DOHH2 (cell line): ENCODE data around the gene KCNJ1.

Experiments used
- H3F3A ChIP-seq: fragments of 200-600 bp; sonication (generic), shearing (Covaris generic); 2 replicates; pipeline ENCODE4 v1.6.0; 2016; ENCODE audit warnings: antibody characterized with exemption, mild to moderate bottlenecking; ENCODE audit not compliant: control insufficient read depth, insufficient read depth
- H3K27ac ChIP-seq: fragments of 200-600 bp; sonication (generic); 2 replicates; pipeline ENCODE4 v1.5.1; 2014; ENCODE audit warnings: low read depth, mild to moderate bottlenecking, low read length, moderate library complexity
- H3K27me3 ChIP-seq: fragments of 200-600 bp; sonication (generic); 2 replicates; pipeline ENCODE4 v1.6.1; 2014; ENCODE audit warnings: mild to moderate bottlenecking, low read length, mixed read lengths; ENCODE audit not compliant: control insufficient read depth
- H3K36me3 ChIP-seq: fragments of 200-600 bp; sonication (generic); 2 replicates; pipeline ENCODE4 v1.6.1; 2014; ENCODE audit warnings: mild to moderate bottlenecking, low read length, moderate library complexity, mixed read lengths; ENCODE audit not compliant: control insufficient read depth
- H3K4me1 ChIP-seq: fragments of 200-600 bp; sonication (generic); 2 replicates; pipeline ENCODE4 v1.6.1; 2014; ENCODE audit warnings: mild to moderate bottlenecking, low read length, mixed read lengths; ENCODE audit not compliant: control insufficient read depth
- H3K4me2 ChIP-seq: fragments of 200-600 bp; sonication (generic); 2 replicates; pipeline ENCODE4 v1.6.0; 2014; ENCODE audit warnings: mild to moderate bottlenecking, low read length, moderate library complexity
- H3K4me3 ChIP-seq: fragments of 200-600 bp; sonication (generic); 2 replicates; pipeline ENCODE4 v1.5.1; 2014; ENCODE audit warnings: mild to moderate bottlenecking, low read length, mixed read lengths
- H3K79me2 ChIP-seq: fragments of 200-600 bp; sonication (generic); 2 replicates; pipeline ENCODE4 v1.6.1; 2014; ENCODE audit warnings: mild to moderate bottlenecking, low read length, mixed read lengths; ENCODE audit not compliant: control insufficient read depth
- H3K9me2 ChIP-seq: fragments of 200-600 bp; sonication (generic); replicated peaks from 2 replicates; pipeline ENCODE4 v1.6.1; 2014; ENCODE audit warnings: mild to moderate bottlenecking, low read length, mixed read lengths; ENCODE audit not compliant: control insufficient read depth
- H3K9me3 ChIP-seq: fragments of 200-600 bp; sonication (generic); 2 replicates; pipeline ENCODE4 v1.6.1; 2014; ENCODE audit warnings: antibody characterized with exemption, low read length, mixed read lengths; ENCODE audit not compliant: control insufficient read depth, insufficient read depth
- H4K20me1 ChIP-seq: fragments of 200-600 bp; sonication (generic); 2 replicates; pipeline ENCODE4 v1.6.0; 2014; ENCODE audit warnings: low read depth, mild to moderate bottlenecking, antibody characterized with exemption, low read length, moderate library complexity; ENCODE audit not compliant: control insufficient read depth, insufficient read depth
- EZH2phosphoT487 ChIP-seq: fragments of 200-600 bp; sonication (generic); IDR thresholded peaks from 2 replicates; pipeline ENCODE4 v1.6.1; 2017; ENCODE audit warnings: borderline replicate concordance, mild to moderate bottlenecking, antibody characterized with exemption, low read length, moderate library complexity, mixed read lengths
- TF ChIP-seq, protein P1 (sequence below): fragments of 200-600 bp; sonication (generic); IDR thresholded peaks from one replicate; pipeline ENCODE4 v1.5.1; 2014; ENCODE audit warnings: antibody characterized with exemption, mild to moderate bottlenecking, low read depth, low read length; ENCODE audit not compliant: poor library complexity, severe bottlenecking

The KCNJ1 gene

DNA sequence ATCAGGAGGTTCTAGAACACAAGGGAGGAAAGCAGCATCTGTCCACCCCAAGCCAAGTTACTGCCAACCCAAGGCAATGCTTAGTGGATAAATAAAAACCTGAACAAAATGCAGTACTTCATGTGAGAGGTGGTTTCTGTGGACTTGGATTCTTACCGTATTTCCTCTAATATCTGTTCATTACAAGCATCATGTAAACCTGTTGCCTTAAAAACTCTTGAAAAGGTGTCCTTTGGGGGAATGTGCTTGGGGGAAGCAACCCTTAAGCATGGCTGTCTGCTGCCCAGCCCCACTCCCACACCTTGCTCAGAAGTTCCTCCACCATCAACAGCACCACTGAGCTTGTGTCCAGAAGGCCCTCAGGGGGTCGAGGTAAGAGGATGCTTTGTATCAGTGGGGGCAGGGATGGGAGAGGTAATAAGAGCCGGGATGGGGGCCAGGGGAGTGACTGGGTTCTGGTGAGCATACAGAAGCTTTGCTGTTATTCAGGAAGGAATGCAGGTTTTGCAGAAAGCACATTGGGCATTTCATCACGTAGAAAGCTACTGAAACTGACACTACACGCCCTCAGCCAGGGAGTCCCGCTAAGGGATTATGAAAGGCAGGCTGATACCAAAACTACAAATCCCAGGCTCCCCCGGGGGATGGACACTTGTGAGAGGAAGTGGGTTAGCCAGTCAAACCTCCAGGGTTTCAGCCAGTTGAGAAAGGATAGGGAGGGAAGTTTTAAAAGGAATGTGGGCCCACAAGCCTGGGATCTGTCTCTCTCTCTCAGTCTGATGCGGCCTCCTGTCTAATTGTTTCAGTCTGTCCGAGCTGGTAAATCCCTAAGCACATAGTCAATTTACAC is 52.0 kb downstream of the KCNJ1 start:
- H3K27ac ChIP-seq: no peak overlapping the region
- no peak overlapping the region for H3K4me3 ChIP-seq
- no peaks in the 10 kb centered on the region for H4K20me1 ChIP-seq
- no peaks in the 10 kb centered on the region for H3K4me1 ChIP-seq
- no peaks in the 10 kb centered on the region for H3K9me2 ChIP-seq
- TF ChIP-seq, protein P1, sequence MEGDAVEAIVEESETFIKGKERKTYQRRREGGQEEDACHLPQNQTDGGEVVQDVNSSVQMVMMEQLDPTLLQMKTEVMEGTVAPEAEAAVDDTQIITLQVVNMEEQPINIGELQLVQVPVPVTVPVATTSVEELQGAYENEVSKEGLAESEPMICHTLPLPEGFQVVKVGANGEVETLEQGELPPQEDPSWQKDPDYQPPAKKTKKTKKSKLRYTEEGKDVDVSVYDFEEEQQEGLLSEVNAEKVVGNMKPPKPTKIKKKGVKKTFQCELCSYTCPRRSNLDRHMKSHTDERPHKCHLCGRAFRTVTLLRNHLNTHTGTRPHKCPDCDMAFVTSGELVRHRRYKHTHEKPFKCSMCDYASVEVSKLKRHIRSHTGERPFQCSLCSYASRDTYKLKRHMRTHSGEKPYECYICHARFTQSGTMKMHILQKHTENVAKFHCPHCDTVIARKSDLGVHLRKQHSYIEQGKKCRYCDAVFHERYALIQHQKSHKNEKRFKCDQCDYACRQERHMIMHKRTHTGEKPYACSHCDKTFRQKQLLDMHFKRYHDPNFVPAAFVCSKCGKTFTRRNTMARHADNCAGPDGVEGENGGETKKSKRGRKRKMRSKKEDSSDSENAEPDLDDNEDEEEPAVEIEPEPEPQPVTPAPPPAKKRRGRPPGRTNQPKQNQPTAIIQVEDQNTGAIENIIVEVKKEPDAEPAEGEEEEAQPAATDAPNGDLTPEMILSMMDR: no peak
- no peak for TF ChIP-seq EZH2phosphoT487
- H3F3A ChIP-seq: no peaks in the 10 kb centered on the region
- H3K27me3 ChIP-seq: no peaks in the 10 kb centered on the region
- H3K9me3 ChIP-seq: no peaks in the 10 kb centered on the region
- H3K36me3 ChIP-seq: peaks cover 18% of the 10 kb centered on the region
- no peaks in the 10 kb centered on the region for H3K79me2 ChIP-seq
- no peak overlapping the region for H3K4me2 ChIP-seq

DNA sequence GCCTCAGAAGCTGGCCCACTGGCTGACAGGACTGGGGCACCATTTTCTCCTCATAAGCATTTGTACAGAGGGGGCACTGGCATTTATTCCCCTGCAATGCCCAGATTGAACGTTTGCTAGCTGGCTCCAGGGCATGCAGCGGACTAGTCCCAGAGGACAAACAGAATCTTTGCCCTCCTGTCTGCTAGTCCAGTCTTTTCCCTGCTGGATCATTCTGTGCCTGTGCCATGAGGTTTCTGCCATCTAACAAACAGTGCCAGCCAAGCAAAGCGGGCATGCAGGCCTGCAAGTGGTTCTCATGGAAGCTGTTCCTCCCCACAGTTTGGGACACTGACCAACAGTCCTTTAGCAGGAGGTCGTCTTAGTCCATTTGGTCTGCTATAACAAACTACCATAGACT is 53.4 kb downstream of the KCNJ1 start:
- Histone ChIP-seq H3K4me2 (no peak overlapping the region), H3K4me1 (no peaks in the 10 kb centered on the region), H3K4me3 (no peak overlapping the region), H3K9me3 (no peaks in the 10 kb centered on the region), H3K27me3 (no peaks in the 10 kb centered on the region), H3K79me2 (no peaks in the 10 kb centered on the region), H4K20me1 (no peaks in the 10 kb centered on the region), H3K36me3 (peaks cover 32% of the 10 kb centered on the region), H3K27ac (no peak overlapping the region), H3K9me2 (no peaks in the 10 kb centered on the region), H3F3A (no peaks in the 10 kb centered on the region)
- TF ChIP-seq, protein P1: no peak
- TF ChIP-seq EZH2phosphoT487: no peak

GRCh38 chr11:128810784-128811514 is 56.1 kb downstream of the KCNJ1 start:
- no peak for TF ChIP-seq EZH2phosphoT487
- TF ChIP-seq, protein P1: no peak
- no peaks in the 10 kb centered on the region for H3K4me1 ChIP-seq
- H3K36me3 ChIP-seq: peaks cover 55% of the 10 kb centered on the region
- H3K27me3 ChIP-seq: no peaks in the 10 kb centered on the region
- H3K79me2 ChIP-seq: no peaks in the 10 kb centered on the region
- H3K4me3 ChIP-seq: no peak overlapping the region
- no peaks in the 10 kb centered on the region for H3K9me3 ChIP-seq
- no peaks in the 10 kb centered on the region for H4K20me1 ChIP-seq
- H3K9me2 ChIP-seq: no peaks in the 10 kb centered on the region
- no peaks in the 10 kb centered on the region for H3F3A ChIP-seq
- H3K4me2 ChIP-seq: no peak overlapping the region
- H3K27ac ChIP-seq: no peak overlapping the region
